GM19372 (cell line): Measurements from ENCODE around the gene LRP2.
"Not testable (repeated sequence)": the region's sequence is repeated elsewhere in the genome, so short reads cannot be mapped to it uniquely, and the experiment has no call there.

ENCODE experiments used
- ATAC-seq: cut with Tn5 transposase; IDR thresholded peaks from one replicate; pipeline ENCODE4 v1.9.1; 2021; ENCODE audit warnings: mild to moderate bottlenecking, low read depth, moderate library complexity; ENCODE audit not compliant: unreplicated experiment

LRP2 gene

DNA sequence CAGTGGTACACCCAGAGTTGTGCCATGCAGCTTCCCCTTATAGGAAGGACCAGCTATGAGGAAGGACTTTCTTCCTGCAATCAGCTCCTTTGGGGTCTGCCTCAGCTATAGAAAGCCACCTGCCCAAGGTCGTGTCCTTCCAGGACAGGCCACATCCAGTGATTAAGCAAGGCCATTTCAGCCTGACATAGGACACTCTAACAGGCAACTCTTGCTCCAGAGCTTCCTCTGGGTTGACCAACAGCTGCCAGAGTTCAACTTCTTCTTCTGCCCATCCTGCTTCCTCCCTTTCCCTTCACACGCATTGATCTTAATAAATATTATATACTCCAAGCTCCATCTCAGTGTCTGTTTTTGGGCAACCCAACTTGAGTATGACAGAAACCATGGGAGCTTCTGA, 12.8 kb downstream of the LRP2 start:
- ATAC-seq, result no peak

DNA sequence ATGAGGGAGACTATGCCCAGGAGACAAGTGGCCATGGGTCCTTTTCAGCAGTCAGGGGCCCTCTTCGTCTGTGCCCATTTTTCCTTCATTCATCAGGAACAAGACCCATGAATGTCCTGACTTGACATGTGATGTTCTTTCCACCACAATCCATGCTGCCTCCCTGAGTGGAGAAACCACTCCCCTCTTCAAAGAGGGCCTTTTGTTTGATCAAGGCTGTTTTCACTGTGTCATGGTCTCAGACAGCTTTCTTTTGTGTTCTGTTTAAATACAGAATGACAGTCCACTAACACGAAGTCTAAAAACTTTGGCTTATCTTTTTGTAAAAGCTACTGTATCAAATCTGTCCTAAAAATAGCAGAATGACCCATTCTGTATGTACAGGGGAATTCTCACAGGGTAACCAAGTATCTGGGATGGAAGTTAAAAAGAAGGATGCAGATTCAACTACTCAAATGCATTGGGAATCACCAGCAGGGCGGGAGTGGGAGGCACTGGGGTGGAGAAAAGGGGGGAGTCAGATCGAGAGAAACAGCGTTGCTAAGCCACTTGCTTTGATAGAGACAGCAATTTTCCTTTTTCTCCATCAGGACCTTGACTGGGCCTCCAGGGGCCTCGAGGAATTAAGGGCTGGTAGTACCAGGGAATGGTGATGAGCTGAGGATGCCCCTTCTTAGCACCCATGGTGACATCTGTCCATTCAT, 13.9 kb downstream of the LRP2 start:
- ATAC-seq, result no peak

DNA sequence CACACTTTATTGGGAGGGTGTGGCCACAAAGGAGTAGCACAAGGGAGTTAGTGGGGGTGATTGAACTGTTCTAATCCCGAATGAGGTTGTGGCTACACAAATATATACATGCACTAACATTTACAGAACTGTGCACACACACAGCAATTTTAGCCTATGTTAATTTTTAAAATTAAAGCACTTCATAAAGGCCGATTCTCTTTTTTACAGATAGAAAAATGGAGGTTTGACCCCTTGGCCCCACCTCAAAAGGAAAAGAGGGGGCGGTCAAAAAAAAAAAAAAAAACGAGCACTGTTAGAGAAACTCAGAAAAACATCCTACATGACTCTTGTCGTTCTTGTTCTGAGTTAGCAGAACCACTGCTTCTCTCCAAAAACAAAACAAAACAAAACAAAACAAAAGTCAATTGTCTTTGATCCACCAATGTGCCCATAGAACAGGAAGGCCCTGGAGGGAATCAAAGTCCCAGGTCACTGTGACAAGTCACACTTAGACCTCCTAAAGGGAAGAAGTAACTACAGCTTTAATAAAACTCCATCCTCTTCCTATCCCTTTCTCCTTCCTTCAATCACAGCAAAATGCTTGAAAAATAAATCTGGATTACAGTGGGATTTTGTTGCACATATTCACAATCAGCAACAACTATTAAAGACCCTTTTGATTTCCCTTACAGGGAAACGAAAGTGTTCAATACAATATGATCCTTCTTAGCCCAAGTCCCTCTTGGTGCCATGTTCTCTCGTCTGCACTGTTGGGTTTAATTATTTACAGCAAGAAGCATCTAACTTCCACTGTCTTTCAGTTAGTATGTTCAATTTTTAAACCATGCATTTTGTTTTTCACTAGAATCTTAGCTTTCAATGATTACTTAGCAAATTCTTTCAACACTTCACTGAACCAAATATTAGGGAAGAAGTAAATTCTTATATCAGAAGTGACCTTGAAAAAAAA, 16.6 kb downstream of the LRP2 start:
- no peak for ATAC-seq

DNA sequence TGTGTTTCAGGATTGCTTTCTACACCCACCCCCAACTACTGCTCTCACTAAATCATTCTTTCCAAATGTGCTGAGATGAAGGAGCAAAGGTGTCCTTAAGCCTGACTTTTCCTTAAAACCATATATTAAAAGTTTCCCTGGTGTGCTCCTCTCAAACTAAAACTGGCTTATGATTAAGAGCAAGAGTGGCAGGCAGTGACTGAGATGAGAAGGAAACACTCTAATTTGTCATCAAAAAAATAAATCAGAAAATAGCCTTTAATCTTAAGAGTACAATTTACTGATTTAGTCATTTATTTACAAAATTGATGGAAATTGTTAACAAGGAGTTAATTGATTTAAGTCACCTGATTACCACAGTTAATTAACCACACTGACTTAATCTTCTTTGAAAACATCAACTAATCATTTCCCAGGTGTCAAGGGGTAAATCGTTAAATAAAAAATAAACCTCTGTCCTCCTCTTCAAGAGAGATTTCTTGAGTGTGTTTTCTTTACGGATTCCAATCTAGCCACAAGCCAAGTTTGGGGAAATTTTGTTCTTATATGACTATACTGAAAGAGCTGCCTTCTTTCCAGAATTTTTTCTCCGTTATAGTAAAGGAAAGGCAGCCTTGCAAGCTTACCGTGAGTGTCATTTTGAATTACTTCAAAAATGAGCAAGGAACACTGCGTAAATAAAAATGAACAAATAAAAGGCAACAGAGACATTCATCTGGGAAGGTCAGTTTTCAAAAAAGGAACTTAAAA, 17.4 kb downstream of the LRP2 start:
- no peak for ATAC-seq

DNA sequence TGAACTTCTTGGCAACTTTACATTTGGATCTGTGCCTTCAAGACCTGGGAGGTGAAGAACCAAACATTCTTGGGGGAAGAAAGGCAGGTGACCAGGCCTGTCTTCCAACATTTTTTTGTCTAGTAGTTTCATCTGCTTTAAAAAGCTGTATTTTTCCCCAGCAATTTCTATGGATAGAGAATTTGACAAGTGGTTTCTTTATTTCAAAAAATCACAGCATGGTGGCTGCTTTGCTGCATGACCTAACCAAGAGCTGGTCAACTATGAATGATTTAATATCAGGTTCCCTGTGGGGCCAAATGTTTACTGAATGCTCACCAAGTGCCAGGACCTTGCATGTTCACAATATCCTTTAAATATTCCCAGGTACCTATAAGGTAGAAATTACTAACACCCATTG, 19.1 kb downstream of the LRP2 start:
- no peak for ATAC-seq

DNA sequence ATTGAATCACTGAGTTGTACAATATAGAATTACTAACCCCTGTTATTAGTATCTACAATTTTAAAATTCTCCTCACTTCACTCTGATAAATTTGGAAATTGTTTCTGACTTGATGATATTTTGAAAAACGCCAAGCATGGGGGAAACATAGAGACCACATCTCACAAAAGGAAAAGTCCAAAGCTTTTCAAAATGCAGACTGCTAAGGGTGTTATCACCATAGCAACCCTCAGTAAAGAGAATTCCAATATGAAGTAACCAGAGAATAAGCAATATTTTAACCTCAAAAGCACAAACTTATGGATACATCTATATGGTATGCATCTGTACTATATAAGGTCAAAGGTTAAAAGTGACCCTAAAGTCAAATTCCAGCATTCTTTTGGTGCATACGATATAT, 22.7 kb downstream of the LRP2 start:
- ATAC-seq, result no peak

DNA sequence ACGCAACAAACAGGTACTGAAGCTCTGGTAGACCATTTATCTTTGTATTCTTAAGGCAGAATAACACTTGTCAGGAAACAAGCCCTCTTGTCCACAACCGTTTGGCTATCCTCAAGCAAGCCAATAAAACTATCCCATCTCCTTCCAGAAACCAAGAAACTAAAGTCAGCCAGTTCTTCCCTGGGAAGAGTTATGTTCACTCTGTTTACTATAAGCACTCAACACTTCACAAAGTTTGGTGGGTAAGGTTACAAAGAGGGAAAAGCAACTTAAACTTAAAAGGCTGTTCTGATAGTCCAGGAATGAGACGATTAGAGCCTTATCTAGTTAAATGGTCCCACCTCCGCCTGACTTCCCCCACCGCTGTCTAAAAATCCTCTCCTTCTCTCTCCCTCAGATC, 25.6 kb downstream of the LRP2 start:
- ATAC-seq, result no peak

DNA sequence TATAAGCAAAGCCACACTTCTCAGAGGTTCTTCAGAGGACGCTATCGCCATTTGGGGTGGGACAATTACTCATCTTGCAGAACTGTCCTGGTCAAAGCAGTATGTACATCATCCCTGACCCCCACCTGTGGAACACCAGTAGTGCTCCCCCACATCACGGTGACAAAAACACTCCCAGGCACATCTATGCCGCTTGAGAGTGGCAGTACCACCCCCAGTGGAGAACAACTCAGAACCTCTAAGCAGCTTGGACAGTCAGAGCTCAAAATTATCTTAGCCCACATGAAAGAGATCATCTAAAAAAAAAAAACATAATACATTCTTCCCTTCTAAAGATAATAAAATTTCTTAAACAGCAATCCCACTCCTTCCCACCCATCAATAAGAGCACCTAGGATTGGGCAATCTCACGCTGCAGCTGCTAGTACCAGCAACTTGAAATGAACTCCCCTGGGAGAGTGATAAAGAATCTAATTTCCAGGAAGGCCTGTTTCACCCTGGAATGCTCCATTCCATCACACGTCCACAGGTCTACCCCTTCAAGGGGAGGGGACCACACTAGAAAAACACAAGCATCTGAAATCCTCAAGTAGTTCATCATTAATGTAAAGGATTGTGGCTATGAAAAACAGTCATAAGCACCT, 31.7 kb downstream of the LRP2 start:
- ATAC-seq, result no peak

DNA sequence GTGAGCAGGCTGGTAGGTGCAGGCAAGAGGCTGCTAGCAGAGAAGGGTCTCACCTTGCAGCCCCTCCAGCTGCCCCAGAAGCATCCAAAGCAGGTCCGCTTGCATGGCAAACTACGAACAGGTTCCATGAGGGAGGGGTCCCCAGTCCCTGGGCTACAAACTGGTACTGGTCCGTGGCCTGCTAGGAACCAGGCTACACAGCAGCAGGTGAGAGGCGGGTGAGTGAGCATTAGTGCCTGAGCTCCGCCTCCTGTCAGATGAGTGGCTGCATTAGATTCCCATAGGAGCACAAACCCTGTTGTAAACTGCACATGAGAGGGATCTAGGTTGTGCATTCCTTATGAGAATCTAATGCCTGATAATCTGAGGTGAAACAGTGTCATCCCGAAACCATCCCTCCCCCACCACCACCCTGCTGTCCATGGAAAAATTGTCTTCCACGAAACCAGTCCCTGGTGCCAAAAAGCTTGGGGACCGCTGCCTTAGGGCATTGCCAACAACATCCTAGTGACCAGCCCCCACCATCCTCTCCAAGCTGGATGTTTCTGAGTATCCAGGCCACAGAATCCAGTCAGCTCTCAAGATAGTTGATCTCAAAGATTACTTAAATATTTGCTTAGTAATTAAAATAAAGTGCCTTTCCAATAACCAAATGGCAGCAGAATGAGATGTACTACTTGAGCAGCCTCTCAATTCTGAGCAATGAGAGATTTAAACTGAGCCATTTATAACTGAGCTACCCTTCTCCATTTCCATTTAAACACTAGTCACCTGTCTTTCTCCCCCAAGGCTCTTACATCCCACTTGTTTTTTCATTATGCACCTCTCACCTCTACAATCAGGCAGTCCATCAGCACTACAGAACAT, 32.4 kb downstream of the LRP2 start:
- ATAC-seq, result no peak

DNA sequence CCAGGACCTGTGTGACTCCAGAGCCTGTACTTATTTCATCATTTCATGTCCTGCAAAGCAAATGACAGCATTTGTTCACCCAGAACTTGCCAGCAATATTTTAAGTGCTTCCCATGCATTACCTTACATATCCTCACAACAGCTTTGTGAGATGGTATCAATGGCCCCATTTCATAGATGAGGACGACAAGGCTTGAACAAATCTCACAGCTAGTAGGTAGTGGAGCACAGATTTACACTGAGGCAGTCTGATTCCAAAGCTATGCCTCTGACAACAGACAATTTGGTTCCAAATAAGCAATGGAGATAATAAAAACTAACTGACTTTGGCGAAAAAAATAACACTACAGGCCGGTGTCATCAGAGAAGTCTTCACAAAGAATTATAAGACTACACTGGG, 33.5 kb downstream of the LRP2 start:
- ATAC-seq, result no peak

DNA sequence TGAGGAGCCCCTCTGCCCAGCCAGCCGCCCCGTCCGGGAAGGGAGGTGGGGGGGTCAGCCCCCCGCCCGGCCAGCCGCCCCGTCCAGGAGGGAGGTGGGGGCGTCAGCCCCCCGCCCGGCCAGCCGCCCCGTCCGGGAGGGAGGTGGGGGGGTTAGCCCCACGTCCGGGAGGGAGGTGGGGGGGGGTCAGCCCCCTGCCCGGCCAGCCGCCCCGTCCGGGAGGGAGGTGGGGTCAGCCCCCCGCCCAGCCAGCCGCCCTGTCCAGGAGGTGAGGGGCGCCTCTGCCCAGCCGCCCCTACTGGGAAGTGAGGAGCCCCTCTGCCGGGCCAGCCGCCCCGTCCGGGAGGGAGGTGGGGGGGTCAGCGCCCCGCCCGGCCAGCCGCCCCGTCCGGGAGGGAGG, 34.5 kb downstream of the LRP2 start:
- not testable (repeated sequence) for ATAC-seq

DNA sequence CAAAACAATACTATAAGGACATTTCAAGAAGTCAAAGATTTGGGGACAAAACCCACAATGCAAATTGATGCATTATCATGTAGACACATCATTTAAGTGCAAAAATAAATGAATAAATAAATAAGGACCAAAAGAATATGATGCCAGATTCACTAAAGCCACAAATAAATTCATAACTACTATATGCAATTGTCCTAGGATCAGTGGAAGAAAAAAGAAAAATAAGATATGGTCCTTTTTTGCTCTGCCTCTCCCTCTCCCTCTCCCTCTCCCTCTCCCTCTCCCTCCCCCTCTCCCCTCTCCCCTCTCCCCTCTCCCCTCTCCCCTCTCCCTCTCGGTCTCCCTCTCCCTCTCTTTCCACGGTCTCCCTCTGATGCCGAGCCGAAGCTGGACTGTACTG, 36.4 kb downstream of the LRP2 start:
- ATAC-seq, result not testable (repeated sequence)

DNA sequence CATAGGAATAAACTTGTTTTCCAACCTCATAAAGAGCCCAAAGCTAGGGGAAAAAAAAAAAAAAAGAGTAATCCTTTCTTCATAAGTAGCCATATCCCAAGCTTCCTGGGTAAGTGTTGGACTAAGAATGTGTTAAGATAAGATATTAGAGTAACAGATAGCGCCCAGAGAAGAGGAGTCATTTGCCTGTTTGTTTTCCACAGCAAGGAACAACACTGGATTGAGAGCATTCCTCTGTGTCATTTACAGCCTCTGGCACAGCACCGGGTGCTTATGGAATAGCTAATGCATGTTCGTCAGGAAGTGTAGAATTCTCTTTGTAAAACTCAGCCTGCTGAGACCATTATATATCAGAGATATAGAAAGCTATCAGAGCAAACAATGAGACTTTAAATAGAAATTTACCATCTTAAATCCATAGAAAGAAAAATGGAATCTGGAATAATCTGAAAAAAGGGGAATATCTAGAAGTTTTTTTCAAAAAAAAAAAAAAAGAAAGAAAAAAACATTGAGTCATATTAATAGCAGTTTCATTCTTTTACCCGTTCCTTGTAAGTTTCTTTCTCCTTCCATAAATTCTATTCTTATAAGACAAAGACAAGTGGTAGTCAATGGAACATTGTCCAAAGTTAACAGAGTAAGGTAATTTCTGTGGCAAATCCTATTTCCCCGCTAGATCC, 37.6 kb downstream of the LRP2 start:
- no peak for ATAC-seq

DNA sequence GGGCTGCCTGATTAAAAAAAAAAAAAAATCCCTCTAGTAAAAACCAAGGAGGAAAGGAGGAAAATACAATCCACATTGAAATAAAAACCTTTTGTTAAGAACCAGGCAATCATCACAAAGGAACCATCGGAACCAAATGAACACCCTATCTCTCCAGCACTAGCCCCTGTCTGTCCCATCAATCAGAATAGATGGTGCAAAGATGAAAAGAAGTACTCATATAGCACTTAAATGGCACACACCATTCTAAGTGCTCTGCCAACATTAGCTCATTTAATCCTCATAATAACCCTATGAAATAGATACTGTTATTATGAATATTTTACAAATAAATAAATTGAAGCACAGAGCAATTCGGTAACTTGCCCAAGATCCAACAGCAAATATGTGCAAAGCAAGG, 38.5 kb downstream of the LRP2 start:
- ATAC-seq, result no peak

DNA sequence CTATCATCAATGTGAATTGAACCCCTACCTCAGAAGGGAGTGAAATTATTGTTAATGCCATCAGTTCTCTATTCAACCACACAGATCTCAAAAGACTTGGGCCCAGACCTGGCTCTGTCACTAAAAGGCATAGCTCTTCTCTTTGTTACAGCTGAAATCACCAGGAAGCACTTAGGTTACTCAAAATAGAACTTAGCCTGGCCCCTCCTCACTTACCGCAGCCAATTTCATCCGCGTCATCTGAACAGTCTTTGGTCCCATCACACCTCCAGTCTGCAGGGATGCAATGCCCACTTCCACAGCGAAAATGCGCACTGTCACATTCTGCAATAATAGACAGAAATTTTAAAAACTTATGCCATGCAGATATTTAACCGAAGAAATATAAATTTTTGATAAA, 41.8 kb downstream of the LRP2 start:
- no peak for ATAC-seq

DNA sequence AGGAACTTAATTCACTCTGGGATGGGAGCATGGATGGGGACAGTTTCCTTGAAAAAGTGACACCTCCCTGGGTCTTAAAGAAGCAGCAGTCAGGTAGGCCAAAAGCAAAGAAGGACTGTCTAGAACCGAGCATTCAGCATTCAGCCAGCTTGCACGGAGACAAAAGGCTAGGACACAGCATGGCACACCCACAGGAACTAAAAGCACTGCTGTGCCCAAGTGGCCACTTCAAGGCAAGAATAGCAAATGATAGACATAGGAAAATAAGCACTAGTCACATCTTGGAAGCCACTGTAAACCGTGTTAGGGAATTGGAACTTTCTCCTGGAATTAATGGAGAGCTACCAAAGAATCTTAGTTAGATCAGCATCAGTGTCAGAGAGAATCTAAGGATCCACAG, 47.0 kb downstream of the LRP2 start:
- no peak for ATAC-seq

DNA sequence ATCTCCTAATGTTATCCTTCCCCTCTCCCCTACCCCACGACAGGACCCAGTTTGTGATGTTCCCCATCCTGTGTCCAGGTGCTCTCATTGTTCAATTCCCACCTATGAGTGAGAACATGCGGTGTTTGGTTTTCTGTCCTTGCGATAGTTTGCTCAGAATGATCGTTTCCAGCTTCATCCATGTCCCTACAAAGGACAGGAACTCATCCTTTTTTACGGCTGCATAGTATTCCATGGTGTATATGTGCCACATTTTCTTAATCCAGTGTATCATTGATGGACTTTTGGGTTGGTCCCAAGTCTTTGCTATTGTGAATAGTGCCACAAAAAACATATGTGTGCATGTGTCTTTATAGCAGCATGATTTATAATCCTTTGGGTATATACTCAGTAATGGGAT, 54.0 kb downstream of the LRP2 start:
- ATAC-seq, result not testable (repeated sequence)

DNA sequence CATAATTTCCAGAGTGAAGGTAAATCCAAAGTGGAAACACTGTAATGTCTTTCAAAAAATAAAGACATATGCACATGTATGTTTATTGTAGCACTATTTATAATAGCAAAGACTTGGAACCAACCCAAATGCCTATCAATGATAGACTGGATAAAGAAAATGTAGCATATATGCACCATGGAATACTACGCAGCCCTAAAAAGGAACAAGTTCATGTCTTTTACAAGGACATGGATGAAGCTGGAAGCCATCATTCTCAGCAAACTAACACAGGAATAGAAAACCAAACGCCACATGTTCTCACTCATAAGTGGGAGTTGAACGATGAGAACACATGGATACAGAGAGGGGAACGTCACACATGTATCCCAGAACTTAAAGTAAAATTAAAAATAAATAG, 57.6 kb downstream of the LRP2 start:
- ATAC-seq, result not testable (repeated sequence)
